Measurements from ENCODE around the gene CELA3B.
"Not testable (repeated sequence)": the region's sequence is repeated elsewhere in the genome, so short reads cannot be mapped to it uniquely, and the experiment has no call there.

Gene CELA3B

DNA sequence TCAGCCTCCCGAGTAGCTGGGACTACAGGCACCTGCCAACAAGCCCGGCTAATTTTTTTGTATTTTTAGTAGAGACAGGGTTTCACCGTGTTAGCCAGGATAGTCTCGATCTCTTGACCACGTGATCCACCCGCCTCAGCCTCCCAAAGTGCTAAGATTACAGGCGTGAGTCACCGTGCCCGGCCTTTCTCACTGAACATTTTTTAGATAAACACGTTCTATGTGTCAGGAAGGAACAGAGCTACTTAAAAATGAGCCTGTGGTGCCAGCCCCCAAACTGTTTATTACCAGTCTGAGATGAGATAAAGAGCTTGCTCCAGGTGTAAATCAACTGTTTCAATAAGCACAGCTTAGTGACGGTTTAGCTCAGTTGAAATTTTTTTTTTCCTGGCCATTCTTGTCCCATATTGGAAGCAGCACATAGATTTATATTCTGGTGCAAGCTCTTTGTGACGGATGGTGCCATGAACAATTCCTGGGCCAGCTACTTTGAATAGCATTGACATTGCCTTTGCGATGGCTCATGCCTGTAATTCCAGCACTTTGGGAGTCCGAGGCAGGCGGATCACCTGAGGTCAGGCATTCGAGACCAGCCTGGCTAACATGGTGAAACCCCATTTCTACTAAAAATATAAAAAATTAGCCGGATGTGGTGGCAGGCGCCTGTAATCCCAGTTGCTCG is 33.7 kb upstream of the CELA3B start:
- DNase-seq (ENCODE audit: low read depth) = not testable (repeated sequence)

DNA sequence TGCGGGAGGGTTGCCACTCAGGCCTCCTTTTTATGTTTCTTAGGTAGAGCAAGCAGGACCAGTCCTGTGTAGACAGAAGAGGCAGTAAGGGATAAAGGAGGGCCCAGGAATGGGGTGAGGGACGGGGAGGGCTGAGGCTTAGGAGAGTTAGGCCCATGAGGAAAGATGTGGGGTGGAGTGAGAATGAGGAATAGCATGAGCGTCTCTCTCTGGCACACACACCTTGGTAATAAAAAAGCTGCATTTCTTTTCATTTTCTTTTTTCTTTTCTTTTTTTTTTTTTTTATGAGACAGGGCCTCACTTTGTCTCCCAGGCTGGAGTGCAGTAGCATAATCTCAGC is 32.1 kb upstream of the CELA3B start:
- no peak for DNase-seq (ENCODE audit: low read depth)

DNA sequence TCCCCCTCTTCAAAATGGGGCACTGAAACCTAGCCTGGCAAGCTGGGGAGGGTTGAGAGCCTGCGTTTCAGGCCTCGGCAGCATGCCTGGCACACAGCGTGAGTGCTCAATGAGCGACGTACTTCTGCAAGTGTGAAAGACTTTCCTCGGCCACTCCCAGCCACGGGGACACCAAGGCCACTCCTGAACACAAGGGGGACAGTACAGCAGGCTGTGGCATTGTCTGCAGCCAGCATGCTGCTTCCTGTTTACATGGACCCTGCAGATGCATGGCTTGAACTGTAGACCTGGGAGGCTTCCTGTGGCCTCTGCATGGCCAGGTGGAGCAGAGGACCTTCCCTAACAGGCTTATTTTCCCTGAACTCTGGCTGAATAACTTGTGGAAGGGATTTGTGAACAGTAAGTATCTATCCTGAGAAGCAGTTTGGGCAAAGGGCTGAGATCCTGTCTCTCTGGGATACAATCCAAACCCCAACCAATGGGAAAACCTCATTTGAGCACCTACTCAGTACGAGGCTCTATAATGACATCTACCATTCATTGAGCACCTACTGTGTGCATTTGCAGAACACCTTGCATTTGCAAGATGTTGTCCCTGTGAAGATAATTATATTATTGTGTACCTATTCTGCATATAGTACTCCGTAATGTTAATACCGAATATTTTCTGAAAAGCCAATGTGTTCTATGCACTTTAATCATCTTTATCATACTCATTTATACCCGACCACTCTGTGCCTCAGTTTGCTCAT is 29.8 kb upstream of the CELA3B start:
- DNase-seq (ENCODE audit: low read depth) = no peak

GRCh38 chr1:21950734-21951133 is 26.1 kb upstream of the CELA3B start:
- no peak for DNase-seq (ENCODE audit: low read depth)

GRCh38 chr1:21951226-21951870 is 25.5 kb upstream of the CELA3B start:
- no peak for DNase-seq (ENCODE audit: low read depth)

DNA sequence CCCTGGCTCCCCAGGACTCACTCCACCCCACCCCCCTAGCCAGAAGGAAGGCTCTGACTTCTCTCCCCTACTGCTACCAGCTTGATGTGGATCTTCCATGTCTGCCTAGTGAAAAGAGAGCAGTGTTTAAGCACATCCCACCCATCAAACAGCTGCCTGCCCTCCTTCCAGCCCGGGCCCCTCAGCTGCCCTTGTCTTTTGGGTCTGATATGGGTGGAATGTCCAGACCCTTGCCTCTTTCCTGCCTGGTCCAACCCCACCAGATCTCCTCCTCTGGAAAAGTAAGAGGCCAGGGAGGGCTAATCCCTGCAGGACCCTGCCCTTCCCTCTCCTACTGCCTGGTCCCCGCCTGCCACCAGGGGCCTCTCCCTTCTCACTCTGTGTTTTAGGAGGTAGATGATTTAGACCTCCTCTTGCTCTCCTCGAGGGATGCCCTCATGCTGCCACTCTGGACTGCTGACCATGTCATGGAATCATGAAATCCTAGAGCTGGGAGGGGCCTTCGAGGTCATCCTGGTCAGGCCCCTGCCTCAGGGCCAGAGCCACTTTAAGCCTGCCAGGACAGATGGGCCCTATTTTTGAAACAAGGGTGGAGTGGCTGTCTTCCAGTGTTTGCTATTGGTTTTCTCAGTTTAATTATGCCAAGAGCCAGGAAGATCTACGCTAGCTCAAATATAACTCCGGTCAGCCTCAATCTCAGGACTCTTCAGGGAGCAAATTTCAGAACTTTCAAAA is 23.9 kb upstream of the CELA3B start:
- no peak for DNase-seq (ENCODE audit: low read depth)

- no peak for DNase-seq (ENCODE audit: low read depth)
These were observed 21.8 kb upstream of the CELA3B start for GRCh38 chr1:21955058-21955457.

DNA sequence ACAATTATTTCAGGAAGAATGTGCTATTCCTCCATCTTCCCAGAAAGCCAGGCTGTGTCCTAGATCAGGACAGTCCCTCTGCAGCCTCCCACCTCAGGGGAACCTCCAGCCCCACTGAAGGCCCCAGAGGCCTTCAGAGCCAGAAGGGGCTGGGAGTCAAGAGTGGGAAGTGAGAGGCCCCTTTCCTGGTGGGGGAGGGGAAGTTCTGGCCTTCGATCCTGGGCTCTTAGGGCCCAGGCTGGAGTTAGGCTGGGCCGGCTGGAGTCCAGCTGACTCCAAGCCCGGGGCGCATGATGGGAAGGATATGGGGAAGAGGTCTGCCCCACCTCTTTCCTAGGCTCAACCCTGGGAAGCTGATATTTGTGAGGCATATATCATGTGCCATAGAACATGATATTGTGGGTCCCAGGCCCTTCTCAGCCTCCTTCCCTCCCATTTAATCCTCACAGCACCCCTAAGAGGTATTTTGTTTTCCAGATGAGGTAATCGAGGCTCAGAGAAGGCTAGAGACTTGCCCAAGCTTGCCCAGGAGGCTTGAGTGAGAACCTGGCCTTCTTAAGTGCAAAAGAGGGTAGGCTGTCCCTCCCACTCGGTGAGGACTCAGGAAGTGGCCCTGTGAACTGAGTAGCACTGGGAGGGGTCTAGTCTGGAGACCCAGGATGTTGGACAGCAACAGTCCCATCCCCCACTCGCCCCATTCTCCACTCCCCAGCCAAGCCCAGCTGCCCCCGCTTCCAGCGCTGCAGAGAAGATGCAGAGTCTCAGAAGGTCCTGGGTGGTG is 21.1 kb upstream of the CELA3B start:
- DNase-seq (ENCODE audit: low read depth) = no peak

- no peak for DNase-seq (ENCODE audit: low read depth)
These were observed 19.9 kb upstream of the CELA3B start for GRCh38 chr1:21956720-21957552.

GRCh38 chr1:21961337-21961736 is 15.5 kb upstream of the CELA3B start:
- no peak for DNase-seq (ENCODE audit: low read depth)

DNA sequence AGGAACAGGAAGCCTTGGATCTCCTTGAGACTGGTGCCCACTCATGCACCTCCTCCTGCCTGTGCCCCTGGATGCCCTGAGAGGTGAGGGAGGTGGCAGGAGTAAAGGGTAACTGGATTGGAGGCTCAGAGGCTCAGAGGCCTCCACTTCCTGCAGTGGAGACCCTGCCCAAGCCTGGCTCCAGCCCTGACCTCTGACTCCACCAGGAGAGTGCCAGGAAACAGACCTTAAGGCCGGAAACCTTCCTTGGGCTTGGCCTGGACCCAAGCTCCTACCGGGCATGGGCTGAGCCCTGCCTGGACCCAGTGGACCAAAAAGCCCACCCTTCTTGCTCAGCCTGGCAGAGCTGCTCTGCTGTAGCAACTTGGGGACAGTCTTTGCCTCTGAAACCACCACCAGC is 15.0 kb upstream of the CELA3B start:
- no peak for DNase-seq (ENCODE audit: low read depth)

GRCh38 chr1:21963477-21964217 is 13.2 kb upstream of the CELA3B start:
- DNase-seq (ENCODE audit: low read depth) = peak; percentile 30

DNA sequence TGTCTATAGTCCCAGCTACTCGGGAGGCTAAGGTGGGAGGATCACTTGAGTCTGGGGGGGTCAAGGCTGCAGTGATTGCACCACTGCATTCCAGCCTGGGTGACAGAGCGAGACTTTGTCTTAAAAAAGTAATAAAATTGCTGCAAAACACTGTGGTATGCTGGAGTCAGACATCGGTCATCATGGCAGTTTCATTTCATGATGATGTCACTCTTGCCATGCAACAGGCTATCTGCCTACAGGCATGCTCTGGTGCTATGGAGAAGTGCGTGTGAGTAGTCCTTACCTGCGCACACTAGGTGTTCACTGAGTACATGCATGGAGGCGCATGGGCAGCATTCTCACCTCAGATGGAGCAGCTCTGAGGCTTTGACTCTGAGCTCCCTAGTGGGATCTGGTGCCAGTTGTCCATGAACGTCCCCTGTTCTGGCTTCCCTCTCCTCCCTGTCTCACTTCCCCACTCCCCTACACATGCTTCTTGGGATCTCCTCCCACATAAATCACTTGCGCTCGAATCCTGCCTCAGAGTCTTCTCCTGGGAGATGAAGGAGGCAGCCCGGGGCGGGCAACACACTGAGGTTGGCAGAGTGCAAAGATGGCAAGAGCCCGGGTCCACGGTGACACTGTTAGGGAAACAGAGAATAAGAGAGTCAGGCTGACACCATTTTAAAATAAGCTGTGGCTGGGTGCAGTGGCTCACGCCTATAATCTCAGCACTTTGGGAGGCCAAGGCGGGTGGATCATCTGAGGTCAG is 10.4 kb upstream of the CELA3B start:
- DNase-seq (ENCODE audit: low read depth) = no peak

- not testable (repeated sequence) for DNase-seq (ENCODE audit: low read depth)
These were observed 9.6 kb upstream of the CELA3B start for GRCh38 chr1:21967216-21967615.

GRCh38 chr1:21969066-21969465 is 7.8 kb upstream of the CELA3B start:
- not testable (repeated sequence) for DNase-seq (ENCODE audit: low read depth)

DNA sequence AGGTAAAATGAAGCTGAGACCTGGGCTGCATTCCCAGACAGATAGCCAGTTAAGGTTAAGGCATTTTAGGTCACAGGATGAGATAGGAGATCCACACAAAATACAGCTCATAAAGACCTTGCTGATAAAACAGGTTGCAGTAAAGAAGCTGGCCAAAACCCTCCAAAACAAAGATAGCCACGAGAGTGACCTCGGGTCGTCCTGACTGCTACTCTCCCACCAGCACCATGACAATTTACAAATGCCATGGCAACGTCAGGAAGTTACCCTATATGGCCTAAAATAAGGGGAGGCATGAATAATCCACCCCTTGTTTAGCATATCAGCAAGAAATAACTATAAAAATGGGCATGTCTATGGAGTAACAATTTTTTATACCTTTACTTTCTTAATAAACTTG is 6.3 kb upstream of the CELA3B start:
- DNase-seq (ENCODE audit: low read depth) = not testable (repeated sequence)

- not testable (repeated sequence) for DNase-seq (ENCODE audit: low read depth)
These were observed 3.8 kb upstream of the CELA3B start for GRCh38 chr1:21972973-21973441.

- DNase-seq (ENCODE audit: low read depth) = not testable (repeated sequence)
These were observed 2.9 kb upstream of the CELA3B start for GRCh38 chr1:21973948-21974347.

DNA sequence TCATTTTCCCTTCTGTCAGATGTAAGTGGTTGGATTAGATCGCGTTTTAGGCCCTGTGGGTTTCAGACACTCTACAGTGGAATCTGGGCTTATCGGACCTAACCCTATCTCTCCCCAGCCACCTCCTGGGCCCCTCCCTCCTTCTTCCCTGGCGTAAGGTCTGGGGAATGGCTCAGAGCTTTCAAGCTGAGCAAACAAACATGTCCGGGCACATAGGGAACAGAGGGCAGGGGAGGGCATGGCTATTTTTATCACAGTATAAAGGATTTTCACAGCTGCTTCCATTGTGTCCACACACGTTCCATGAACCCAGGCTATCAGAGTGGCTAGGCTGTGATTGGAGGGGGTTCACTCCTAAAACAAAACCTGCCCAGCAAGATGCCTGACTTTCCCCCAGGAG is 2.1 kb upstream of the CELA3B start:
- DNase-seq (ENCODE audit: low read depth) = not testable (repeated sequence)
